ENCODE measurements around the gene OCRL.

Gene OCRL

DNA sequence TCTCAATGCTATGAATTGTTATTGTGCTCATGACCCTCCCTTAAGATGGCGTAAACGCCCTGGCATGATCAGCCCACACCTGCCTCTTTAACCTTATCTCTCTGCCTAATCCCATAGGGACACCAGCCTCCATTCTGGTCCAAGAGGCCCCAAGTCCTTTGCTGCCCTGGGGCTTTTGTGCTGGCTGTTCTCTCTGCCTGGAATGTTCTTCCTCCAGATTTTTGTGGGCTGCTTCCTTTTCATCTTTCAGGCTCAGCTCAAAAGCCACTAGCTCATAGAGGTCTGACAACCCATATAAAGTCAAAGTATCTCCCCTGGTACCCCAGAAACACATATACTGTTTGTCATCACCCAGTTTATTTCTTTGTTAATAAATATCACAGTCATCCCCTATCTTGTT, 72.3 kb downstream of the OCRL start:
- TF ChIP-seq, protein P1, sequence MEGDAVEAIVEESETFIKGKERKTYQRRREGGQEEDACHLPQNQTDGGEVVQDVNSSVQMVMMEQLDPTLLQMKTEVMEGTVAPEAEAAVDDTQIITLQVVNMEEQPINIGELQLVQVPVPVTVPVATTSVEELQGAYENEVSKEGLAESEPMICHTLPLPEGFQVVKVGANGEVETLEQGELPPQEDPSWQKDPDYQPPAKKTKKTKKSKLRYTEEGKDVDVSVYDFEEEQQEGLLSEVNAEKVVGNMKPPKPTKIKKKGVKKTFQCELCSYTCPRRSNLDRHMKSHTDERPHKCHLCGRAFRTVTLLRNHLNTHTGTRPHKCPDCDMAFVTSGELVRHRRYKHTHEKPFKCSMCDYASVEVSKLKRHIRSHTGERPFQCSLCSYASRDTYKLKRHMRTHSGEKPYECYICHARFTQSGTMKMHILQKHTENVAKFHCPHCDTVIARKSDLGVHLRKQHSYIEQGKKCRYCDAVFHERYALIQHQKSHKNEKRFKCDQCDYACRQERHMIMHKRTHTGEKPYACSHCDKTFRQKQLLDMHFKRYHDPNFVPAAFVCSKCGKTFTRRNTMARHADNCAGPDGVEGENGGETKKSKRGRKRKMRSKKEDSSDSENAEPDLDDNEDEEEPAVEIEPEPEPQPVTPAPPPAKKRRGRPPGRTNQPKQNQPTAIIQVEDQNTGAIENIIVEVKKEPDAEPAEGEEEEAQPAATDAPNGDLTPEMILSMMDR (IDR thresholded peaks at IDR 0.05; ENCODE audit: borderline replicate concordance, insufficient read depth, low read depth, low read length), result no peak
- H3K4me3 ChIP-seq (ENCODE audit: low read depth, low read length), result no peak overlapping the region

DNA sequence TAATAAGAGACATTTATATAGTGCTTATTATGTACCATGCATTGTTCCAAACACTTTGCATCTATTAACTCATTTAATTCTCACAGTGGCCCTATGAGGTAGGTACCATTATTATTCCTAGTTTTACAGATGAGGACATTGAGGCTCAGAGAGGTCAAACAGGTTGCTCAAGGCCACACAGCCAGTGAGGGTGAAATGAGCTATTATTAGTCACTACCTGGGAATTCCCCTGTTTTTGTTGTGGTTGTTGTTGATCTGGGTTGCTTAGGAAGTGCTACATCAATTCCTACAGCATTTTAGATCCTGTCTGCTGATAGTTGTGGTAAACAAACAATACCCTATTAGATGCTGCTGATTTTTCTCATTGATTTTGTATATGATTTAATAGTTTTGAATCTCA, 73.5 kb downstream of the OCRL start:
- TF ChIP-seq, protein P1 (IDR thresholded peaks at IDR 0.05; ENCODE audit: borderline replicate concordance, insufficient read depth, low read depth, low read length), result no peak
- no peak overlapping the region for H3K4me3 ChIP-seq (ENCODE audit: low read depth, low read length)

DNA sequence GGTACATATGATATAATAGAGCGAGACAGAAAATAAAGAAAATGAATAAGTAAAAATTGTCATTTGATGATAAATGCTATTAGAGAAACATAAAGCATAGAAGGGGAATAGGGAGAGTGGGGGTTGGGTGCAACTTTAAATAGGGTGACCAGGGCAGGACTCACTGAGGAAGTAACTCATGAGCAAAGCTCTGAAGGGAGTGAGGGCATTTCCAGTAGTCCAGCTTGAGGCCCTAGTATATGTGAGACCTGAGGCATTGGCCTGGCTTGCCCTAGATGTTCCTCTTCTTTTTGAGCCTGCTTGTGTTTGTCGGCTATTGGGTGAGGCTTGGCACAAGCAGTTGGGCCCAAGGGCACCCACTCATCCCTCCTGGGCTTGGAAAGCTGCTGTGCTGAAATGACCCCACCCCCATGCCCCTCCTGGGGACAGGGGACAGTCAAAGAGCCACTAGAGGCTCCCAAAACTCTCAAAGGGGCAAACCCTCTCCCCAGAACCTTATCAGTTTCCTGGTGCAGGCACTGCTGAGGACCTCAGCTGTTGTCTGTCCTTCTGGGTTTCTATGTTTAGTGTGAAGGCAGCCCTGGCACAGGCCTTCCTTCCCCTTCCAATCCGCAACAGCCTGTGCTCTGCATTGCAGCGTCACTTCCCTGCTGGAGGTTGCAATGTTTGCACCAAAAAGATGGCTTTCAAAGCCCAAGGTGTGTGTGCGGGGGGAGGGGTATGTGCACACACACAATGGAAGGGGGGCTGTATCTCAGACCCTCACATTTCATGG, 74.6 kb downstream of the OCRL start:
- TF ChIP-seq, protein P1 (IDR thresholded peaks at IDR 0.05; ENCODE audit: borderline replicate concordance, insufficient read depth, low read depth, low read length), result no peak
- H3K4me3 ChIP-seq (ENCODE audit: low read depth, low read length), result no peak overlapping the region

DNA sequence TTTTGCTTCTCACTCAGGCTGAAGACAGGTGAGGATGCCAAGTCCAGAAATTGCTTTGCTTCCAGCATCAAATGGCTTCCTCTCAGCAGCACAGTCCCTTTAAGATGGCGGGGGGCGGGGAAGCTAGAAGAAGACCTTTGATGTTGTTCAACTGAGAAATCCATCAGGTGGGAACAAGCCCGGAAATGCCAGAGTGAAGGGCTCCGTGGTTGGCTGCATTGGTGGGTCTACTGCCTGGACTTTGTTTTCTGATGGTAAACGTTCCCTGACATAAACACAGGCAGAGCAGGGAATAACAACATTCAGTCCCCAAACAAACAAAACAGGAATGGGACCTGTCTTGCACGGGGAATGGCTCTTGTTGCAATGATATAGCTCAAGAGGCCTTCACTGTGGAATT, 77.4 kb downstream of the OCRL start:
- TF ChIP-seq, protein P1 (IDR thresholded peaks at IDR 0.05; ENCODE audit: borderline replicate concordance, insufficient read depth, low read depth, low read length), result no peak
- H3K4me3 ChIP-seq (ENCODE audit: low read depth, low read length), result no peak overlapping the region

DNA sequence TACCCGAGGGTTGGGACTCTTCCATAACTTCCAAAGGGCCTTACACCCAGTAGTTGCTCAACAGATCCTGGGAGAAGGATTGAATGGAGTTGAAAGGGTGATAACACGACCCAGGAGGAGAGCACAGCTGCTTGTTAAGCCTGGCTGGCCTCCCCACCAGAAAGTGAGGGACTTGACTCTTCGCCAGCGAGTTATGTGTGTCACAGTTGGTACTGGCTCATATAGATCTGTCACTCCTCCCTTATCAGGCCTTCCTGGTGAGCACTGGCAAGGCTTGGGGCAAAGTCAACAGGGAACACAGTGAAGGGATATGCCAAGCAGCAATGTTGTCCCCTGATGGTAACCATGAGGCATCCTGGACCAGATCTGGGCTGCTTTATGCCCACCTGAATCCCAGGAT, 78.9 kb downstream of the OCRL start:
- no peak overlapping the region for H3K4me3 ChIP-seq (ENCODE audit: low read depth, low read length)
- TF ChIP-seq, protein P1 (IDR thresholded peaks at IDR 0.05; ENCODE audit: borderline replicate concordance, insufficient read depth, low read depth, low read length), result no peak

DNA sequence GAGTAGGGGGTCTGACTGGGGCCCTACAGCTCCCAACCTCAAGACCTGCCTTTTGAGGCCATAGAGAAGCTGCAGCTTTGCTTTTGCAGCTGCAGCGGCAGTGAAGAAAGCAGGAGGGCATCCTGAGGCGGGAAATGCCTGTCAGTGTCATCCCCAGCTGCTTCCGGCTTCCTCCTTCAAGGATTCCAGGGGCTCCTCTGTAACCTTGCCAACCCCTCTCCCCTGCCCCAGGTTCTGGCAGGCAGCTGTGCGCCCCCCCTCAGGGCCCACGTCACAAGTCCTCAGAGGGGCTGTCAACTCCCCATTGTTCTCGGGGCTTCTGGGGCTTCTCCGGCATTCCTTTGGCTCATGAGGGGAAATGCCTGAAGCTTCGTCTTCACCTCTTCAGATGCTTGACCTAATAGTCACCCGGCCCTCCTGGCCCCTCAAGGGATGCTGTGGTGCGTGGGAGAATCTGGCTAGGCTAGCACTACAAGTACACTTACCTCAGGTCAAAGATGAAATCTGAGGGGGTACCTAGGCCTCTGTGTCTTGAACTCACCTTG, 82.8 kb downstream of the OCRL start:
- H3K4me3 ChIP-seq (ENCODE audit: low read depth, low read length), result no peak overlapping the region
- TF ChIP-seq, protein P1 (IDR thresholded peaks at IDR 0.05; ENCODE audit: borderline replicate concordance, insufficient read depth, low read depth, low read length), result no peak

DNA sequence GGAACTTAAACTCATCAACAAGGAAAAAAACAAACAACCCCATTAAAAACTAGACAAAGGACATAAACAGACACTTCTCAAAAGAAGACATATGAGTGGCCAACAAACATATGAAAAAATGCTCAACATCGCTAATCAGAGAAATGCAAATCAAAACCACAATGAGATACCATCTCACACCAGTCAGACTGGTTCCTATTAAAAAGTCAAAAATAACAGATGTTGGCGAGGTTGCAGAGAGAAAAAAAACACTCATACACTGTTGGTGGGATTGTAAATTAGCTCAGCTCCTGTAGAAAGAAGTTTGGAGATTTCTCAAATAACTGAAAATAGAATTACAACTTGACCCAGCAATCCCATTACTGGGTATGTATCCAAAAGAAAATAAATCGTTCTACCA, 86.0 kb downstream of the OCRL start:
- TF ChIP-seq, protein P1 (IDR thresholded peaks at IDR 0.05; ENCODE audit: borderline replicate concordance, insufficient read depth, low read depth, low read length), result no peak
- no peak overlapping the region for H3K4me3 ChIP-seq (ENCODE audit: low read depth, low read length)

All from GM12875 (cell line).